Left renal pelvis (tissue), 4 donors: ENCODE results near the gene TP63. TPM values are rescaled to one million over a fixed set of nuclear protein-coding genes. Genes with fewer than 3 reads are reported as not detected.
"Not testable (repeated sequence)": the region's sequence is repeated elsewhere in the genome, so short reads cannot be mapped to it uniquely, and the experiment has no call there.

Source experiments
- DNase-seq, 4 donors: peaks; one replicate each; pipeline ENCODE4 v3.0.0-alpha.2; 2013; ENCODE audit warnings: low read depth in 4 of 4, low spot score in 3 of 4
- polyA plus RNA-seq, 4 donors: library from polyadenylated mRNA; unstranded; fragments of 120-200 nt; gene quantifications; one replicate each; pipeline ENCODE4 v1.2.1, GENCODE V29; 2013; ENCODE audit not compliant: insufficient read length in 4 of 4

TP63 gene
- polyA plus RNA-seq, 4 donors, result 0.60 to 4.0 (median 2.0) TPM

GRCh38 chr3:189720736-189721417, 89.7 kb downstream of the TP63 start:
- DNase-seq, result no peak

DNA sequence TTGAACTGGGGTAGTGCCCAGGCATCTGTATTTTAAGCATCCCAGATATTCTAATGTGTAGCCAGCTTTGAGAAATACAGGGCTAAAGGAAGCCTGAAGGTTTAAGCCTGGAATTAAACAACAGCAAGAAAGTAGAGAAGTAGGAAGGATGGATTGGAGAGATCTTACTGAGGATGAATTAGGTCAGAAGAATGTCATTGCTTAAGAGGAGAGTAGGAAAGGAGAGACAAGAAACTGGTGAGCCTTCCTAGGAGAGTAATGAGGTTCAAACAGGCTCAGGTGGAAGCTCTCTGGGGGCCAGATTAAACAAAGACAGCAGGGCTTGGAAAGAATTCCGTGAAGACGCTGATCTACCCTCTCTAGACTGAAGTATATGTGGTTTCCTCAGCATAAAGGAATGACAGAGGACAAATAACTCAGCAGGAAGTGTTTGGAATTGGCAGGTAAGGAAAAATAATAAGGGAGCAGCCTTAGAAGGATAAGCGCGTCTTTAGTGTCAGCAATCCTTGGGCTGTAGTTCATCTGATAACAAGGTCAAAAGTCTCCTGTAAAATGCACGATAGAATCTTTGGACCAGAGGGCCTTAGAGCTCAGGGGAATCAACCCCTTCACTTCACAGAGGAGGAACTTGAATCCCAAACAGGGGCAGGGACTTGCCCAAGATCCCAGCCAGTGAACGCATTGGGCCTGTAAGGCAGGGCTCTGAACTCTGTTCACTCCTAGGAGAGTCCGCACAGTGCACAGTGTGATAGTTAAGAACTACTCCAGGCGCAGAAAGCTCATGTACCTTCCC, 90.9 kb downstream of the TP63 start:
- no peak for DNase-seq

DNA sequence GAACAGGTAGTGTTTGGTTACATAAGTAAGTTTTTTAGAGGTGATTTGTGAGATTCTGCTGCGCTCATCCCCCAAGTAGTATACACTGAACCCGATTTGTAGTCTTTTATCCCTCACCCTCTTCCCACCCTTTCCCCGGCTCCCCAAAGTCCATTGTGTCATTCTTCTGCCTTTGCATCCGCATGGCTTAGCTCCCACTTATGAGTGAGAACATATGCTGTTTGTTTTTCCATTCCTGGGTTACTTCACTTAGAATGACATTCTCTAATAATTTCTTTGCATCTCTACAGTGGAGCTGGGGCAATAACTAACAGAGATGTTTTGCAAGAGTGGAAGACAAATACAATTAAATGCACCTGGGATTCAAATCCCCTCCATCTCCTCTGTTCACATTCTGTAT, 93.2 kb downstream of the TP63 start:
- DNase-seq, result no peak

DNA sequence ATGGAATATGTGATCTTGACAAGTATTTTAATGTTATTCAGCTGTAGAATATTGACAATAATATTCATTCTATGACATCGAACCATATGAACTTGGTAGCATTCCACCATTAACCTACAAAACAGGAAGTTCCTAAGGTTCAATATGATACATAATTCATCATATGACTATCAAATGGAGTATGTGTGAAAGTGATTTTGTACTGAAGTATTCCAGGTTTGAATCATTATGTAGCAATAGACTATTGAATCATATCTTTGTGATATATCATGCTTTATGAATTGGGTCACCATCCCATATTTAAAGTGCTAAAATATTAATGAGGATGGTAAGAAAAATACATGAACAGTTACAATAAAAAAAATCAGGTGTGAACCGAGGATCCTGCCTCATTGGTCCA, 95.1 kb downstream of the TP63 start:
- DNase-seq, result no peak

DNA sequence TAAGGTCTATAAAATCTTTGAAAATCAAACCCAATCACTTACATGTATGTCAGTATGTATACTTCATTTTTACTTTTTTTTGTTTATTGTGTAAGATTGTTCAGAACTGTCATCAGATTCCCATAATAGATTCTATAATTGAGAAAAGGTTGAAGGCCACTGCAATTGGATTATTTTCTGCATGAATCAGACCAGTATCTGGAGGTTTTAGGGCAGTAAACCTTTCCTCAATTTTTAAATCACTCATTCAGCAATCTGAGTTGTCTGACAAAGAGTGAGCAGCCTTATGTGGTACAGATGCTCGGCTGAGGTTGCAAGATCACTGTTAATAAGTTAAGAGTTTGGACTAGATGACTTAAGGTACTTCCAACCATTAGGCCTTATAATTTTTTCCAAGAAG, 96.0 kb downstream of the TP63 start:
- DNase-seq, result no peak

- DNase-seq, result no peak
Observed at GRCh38 chr3:189727898-189728297, 96.7 kb downstream of the TP63 start.

DNA sequence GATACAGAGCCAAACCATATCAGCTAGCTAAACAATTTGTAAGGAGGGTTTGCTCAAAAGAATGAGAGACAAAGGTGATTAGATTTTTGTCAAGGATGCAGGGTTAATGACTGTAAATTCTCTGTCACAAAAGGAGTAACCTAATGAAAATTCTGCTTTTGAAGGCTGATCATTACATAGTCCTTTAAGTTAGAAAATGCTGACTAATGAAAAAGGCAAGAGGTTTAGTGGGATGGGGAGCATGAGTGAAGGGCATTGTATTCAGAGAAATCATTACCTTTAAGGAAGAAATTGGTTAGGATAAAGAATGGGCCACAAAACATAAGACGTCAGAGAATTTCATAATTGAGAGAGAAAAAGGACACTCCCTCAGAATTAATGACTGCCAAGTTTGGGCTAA, 97.7 kb downstream of the TP63 start:
- DNase-seq, result no peak

- DNase-seq, result no peak
Observed at GRCh38 chr3:189734061-189734460, 102.9 kb downstream of the TP63 start.

DNA sequence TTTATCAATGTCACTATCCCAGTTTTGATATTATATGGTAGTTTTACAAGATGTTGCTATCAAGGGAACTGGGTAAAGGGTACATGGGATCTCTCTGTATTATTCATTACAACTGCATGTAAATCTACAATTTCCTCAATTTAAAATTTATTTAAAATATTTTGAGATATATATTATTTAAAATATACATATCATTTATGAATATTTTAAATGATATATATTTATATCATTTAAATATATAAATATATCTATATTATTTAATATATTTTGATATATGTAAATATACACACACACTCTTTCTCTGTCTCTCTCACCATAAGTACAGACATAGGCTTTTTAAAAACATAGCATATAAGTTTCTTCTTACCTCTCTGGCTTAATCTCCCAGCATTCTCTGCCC, 104.7 kb downstream of the TP63 start:
- no peak for DNase-seq

- no peak for DNase-seq
Observed at GRCh38 chr3:189737071-189737470, 105.9 kb downstream of the TP63 start.

DNA sequence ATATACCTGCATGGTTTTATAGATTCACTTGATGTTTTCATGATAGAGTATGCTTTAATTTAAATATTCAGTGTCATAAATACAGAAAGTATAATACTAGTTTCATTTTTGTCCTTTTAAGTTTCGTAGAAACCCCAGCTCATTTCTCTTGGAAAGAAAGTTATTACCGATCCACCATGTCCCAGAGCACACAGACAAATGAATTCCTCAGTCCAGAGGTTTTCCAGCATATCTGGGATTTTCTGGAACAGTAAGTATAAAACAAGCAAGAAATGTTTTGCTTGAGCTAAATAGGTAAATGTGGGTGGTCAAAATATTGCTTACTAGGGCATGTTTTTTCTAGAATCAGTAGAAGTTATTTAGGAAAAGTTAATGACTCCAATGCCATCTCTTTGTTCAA, 106.4 kb downstream of the TP63 start:
- no peak for DNase-seq

DNA sequence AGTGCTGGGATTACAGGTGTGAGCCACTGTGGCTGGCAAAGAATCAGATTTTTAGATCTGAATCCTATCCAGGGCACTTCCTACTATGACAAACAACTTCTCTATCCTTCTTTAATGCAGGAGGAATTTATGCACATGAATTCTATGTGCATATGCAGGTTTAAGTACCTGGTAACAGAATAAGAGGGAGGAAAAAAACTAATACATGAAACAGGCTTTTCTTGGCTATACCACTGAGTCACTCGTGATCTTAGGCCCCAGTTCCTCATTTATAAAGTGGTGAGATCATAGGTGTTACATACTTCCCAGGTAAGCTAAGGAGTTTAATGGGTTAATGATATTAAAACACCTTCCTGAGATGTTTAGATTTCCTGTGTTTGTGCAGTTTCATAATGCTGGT, 108.2 kb downstream of the TP63 start:
- no peak for DNase-seq

GRCh38 chr3:189740156-189740555, 109.0 kb downstream of the TP63 start:
- no peak for DNase-seq

DNA sequence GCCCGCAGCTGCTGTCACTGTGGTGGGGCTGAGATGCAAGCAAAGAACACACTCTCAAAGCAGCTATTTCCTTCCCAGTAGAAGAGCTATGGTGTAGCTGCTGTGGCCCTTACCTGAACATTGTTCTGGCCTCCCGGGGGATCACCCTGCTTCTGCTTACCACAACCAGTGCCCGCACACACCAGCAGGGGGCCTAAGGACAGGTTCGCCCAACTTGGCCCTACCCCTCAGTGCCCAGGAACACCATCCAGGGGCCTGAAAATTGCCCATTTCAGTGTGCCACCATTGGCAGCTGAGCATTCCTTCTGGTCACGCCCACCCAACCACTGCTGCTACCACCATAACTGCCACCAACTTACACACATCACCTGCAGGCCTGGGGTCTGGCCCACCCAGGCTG, 113.0 kb downstream of the TP63 start:
- no peak for DNase-seq

- DNase-seq, result no peak
Observed at GRCh38 chr3:189745622-189746021, 114.4 kb downstream of the TP63 start.

GRCh38 chr3:189748046-189748445, 116.9 kb downstream of the TP63 start:
- no peak for DNase-seq

DNA sequence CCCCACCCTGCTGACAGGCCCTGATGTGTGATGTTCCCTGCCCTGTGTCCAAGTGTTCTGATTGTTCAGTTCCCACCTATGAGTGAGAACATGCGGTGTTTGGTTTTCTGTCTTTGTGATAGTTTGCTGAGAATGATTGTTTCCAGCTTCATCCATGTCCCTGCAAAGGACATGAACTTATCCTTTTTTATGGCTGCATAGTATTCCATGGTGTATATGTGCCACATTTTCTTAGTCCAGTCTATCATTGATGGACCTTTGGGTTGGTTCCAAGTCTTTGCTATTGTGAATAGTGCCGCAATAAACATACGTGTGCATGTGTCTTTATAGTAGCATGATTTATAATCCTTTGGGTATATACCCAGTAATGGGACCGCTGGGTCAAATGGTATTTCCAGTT, 119.8 kb downstream of the TP63 start:
- DNase-seq, result not testable (repeated sequence)

- DNase-seq, result no peak
Observed at GRCh38 chr3:189754356-189754755, 123.2 kb downstream of the TP63 start.

GRCh38 chr3:189756582-189757078, 125.4 kb downstream of the TP63 start:
- DNase-seq, result no peak

DNA sequence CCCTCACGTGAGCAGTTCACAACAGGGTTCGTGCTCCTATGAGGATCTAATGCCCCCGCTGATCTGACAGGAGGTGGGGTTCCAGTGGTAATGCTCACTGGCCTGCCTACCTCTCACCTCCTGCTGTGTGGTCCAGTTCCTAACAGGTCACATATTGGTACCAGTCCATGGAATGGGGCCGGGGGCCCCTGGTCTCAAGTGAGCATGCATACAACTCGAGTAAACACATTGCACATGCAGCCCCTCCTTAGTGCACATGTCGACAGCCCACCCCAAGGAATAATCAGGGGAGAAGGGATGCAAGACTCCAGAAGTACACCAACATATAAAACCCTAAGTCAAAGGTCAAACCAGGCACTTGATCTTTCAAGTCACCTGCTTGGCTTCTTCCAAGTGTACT, 127.0 kb downstream of the TP63 start:
- no peak for DNase-seq

DNA sequence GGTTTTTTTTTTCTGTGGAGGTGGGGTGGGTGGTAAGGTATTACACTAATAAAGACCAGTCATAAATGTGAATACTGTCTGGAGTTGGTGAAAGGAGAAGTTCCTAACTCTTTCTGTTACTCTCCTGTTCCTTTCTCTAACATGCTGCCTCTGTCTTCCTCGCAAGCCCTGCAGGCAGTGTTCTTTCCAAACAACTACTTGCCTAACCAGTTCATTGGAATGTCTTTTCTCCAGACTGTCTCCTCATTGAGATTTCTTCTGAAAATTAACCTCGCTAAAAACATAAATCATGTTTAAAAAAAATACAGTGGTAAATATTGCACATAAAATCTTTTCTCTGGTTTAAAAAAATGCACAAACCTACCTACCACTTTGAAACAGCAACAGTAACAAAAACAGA, 135.2 kb downstream of the TP63 start:
- DNase-seq, result no peak

GRCh38 chr3:189771842-189772450, 140.8 kb downstream of the TP63 start:
- no peak for DNase-seq
